HepG2 (cell line): ENCODE data around the gene STATH. TPM values are rescaled to one million over a fixed set of nuclear protein-coding genes. Genes with fewer than 3 reads are reported as not detected.

Source experiments
- CREM ChIP-seq, 2 experiments: sonication (generic) in 1 of 2; formaldehyde crosslinking in 1 of 2; IDR thresholded peaks; 2 replicates each; pipeline versions ENCODE4 v1.4.0 to v1.6.1; 2016 to 2020; ENCODE audit warnings: antibody characterized with exemption in 1 of 2, mild to moderate bottlenecking in 1 of 2, missing genetic modification reagents in 1 of 2
- E2F5 ChIP-seq: sonication (generic); formaldehyde crosslinking; conservative IDR thresholded peaks from 2 replicates; pipeline ENCODE4 v1.4.0; 2020; ENCODE audit warnings: missing genetic modification reagents
- EED ChIP-seq: sonication (generic); formaldehyde crosslinking; IDR thresholded peaks from 2 replicates; pipeline ENCODE4 v1.5.0; 2020; ENCODE audit warnings: mild to moderate bottlenecking, missing genetic modification reagents
- EP300 ChIP-seq, 3 experiments: sonication (generic) in 1 of 3; formaldehyde crosslinking in 1 of 3; IDR thresholded peaks; 2 replicates each; pipeline versions ENCODE4 v1.5.1 to v1.6.1; 2011 to 2020; ENCODE audit warnings: low read depth in 2 of 3, low read length in 2 of 3, borderline replicate concordance in 1 of 3, improper control_type of control experiment in 1 of 3, mild to moderate bottlenecking in 1 of 3, missing genetic modification reagents in 1 of 3, moderate library complexity in 1 of 3
- ERF ChIP-seq: IDR thresholded peaks from 2 replicates; pipeline ENCODE4 v1.6.1; 2018; ENCODE audit warnings: missing biosample characterization, missing genetic modification reagents
- FOXA1 ChIP-seq, 2 experiments: fragments of 450-650 bp in 1 of 2; sonication (generic) in 1 of 2; formaldehyde crosslinking in 1 of 2; IDR thresholded peaks; 2 replicates each; pipeline versions ENCODE4 v1.4.0 to v1.6.1; 2016 to 2020; ENCODE audit warnings: missing genetic modification reagents in 1 of 2
- HNF1A ChIP-seq, 2 experiments: sonication (generic) in 1 of 2; formaldehyde crosslinking in 1 of 2; IDR thresholded peaks; 2 replicates each; pipeline versions ENCODE4 v1.4.0 to v1.6.1; 2016 to 2020; ENCODE audit warnings: borderline replicate concordance in 1 of 2, low read depth in 1 of 2, mild to moderate bottlenecking in 1 of 2, missing genetic modification reagents in 1 of 2
- HOMEZ ChIP-seq: IDR thresholded peaks from 2 replicates; pipeline ENCODE4 v1.6.1; 2016; ENCODE audit warnings: low read depth
- HOXA5 ChIP-seq: sonication (generic); formaldehyde crosslinking; IDR thresholded peaks from 2 replicates; pipeline ENCODE4 v1.4.0; 2020; ENCODE audit warnings: missing genetic modification reagents
- ISL2 ChIP-seq: sonication (generic); formaldehyde crosslinking; IDR thresholded peaks from 2 replicates; pipeline ENCODE4 v1.5.0; 2020; ENCODE audit warnings: missing genetic modification reagents
- NFE2L2 ChIP-seq: fragments of 150-350 bp; IDR thresholded peaks from 2 replicates; pipeline ENCODE4 v1.6.1; 2014; ENCODE audit warnings: low read length
- PBX2 ChIP-seq: IDR thresholded peaks from 2 replicates; pipeline ENCODE4 v1.6.1; 2016; ENCODE audit warnings: control low read depth
- TEAD3 ChIP-seq: optimal IDR thresholded peaks from 2 replicates; pipeline ENCODE3; 2016; ENCODE audit warnings: borderline replicate concordance
- WIZ ChIP-seq: sonication (generic); formaldehyde crosslinking; IDR thresholded peaks from 2 replicates; pipeline ENCODE4 v1.5.1; 2020; ENCODE audit warnings: mild to moderate bottlenecking, missing genetic modification reagents
- ZNF17 ChIP-seq: sonication (generic); formaldehyde crosslinking; IDR thresholded peaks from 2 replicates; pipeline ENCODE4 v1.5.0; 2020; ENCODE audit warnings: mild to moderate bottlenecking, missing genetic modification reagents
- ZNF460 ChIP-seq: sonication (generic); formaldehyde crosslinking; IDR thresholded peaks from 2 replicates; pipeline ENCODE4 v1.5.1; 2020; ENCODE audit warnings: missing genetic modification reagents, mild to moderate bottlenecking, borderline replicate concordance
- ZNF546 ChIP-seq: sonication (generic); formaldehyde crosslinking; conservative IDR thresholded peaks from 2 replicates; pipeline ENCODE4 v1.8.1; 2023; ENCODE audit warnings: mild to moderate bottlenecking, missing genetic modification reagents
- ZNF605 ChIP-seq: sonication (generic); formaldehyde crosslinking; IDR thresholded peaks from 2 replicates; pipeline ENCODE4 v1.8.0; 2022; ENCODE audit warnings: mild to moderate bottlenecking, missing genetic modification reagents
- ZNF639 ChIP-seq: conservative IDR thresholded peaks from 2 replicates; pipeline ENCODE4 v1.6.1; 2018; ENCODE audit warnings: missing genetic modification reagents
- ZNF850 ChIP-seq: sonication (generic); formaldehyde crosslinking; conservative IDR thresholded peaks from 2 replicates; pipeline ENCODE4 v1.9.0; 2021; ENCODE audit warnings: mild to moderate bottlenecking, missing genetic modification reagents
- ZSCAN9 ChIP-seq: IDR thresholded peaks from 2 replicates; pipeline ENCODE4 v1.6.1; 2016; ENCODE audit warnings: borderline replicate concordance
- polyA plus RNA-seq, 8 experiments: library from polyadenylated mRNA; depleted of rRNA in 3 of 8; stranded (reverse) in 7 of 8; unstranded in 1 of 8; fragments of >200 nt; fragmentation: Illumina TruSeq in 4 of 8; extraction: Trizol in 4 of 8; gene quantifications; 2 replicates each; pipeline versions ENCODE4 v1.2.1 to v1.2.3, GENCODE V29; 2011 to 2016; ENCODE audit warnings: low read depth in 4 of 8, missing spikeins in 1 of 8, mixed read lengths in 1 of 8; ENCODE audit not compliant: insufficient read depth in 1 of 8
- total RNA-seq, 5 experiments: library from RNA; depleted of rRNA; stranded (reverse); fragments of >200 nt; fragmentation: Illumina TruSeq; extraction: Trizol; gene quantifications; 2 replicates each; pipeline ENCODE4 v1.2.3, GENCODE V29; 2016; ENCODE audit warnings: low read depth in 1 of 5

Gene STATH
- total and polyA plus RNA-seq, 2 of the 13 experiments (the other 11 are each of a cell fraction or from before 2014, with no cell fraction given) = not detected

- TF ChIP-seq EED (no peak), ZNF605 (0 out of 2 replicates have a peak, but pooled peaks have one; percentile 19), ZNF17 (CRISPR knock-in tag) (no peak), WIZ (CRISPR knock-in tag) (no peak), EP300 (IDR thresholded peaks at IDR 0.05; ENCODE audit: low read depth in 2 of 2, low read length in 2 of 2) (peak in 1 of 2 experiments; percentile 66; a peak in 2 of 4 replicates), EP300 (CRISPR knock-in tag; IDR thresholded peaks at IDR 0.05; ENCODE audit: borderline replicate concordance) (no peak), ZSCAN9 (CRISPR knock-in tag) (0 out of 2 replicates have a peak, but pooled peaks have one; percentile 49), HNF1A (IDR thresholded peaks at IDR 0.05; ENCODE audit: low read depth) (0 out of 2 replicates have a peak, but pooled peaks have one; percentile 39), HNF1A (CRISPR knock-in tag; IDR thresholded peaks at IDR 0.05; ENCODE audit: borderline replicate concordance) (no peak; the same call in 1 of the 2 replicates), TEAD3 (peak; percentile 62), FOXA1 (IDR thresholded peaks at IDR 0.05) (no peak), FOXA1 (CRISPR knock-in tag; IDR thresholded peaks at IDR 0.05) (peak; percentile 47), ZNF850 (no peak), ZNF639 (CRISPR knock-in tag) (no peak), E2F5 (CRISPR knock-in tag) (no peak), ISL2 (CRISPR knock-in tag) (peak; percentile 43; the same call in 1 of the 2 replicates), ZNF460 (CRISPR knock-in tag) (no peak), PBX2 (CRISPR knock-in tag) (no peak), ZNF546 (CRISPR knock-in tag) (no peak), NFE2L2 (peak; percentile 80), HOXA5 (CRISPR knock-in tag) (peak; percentile 42; the same call in 1 of the 2 replicates), ERF (CRISPR knock-in tag) (no peak), HOMEZ (peak; percentile 93; the same call in 1 of the 2 replicates), CREM (IDR thresholded peaks at IDR 0.05) (no peak), CREM (CRISPR knock-in tag; IDR thresholded peaks at IDR 0.05) (no peak)
Measured at GRCh38 chr4:69984030-69984443, 11.7 kb upstream of the STATH start (continued).
